Measurements from ENCODE around the gene SNCAIP. TPM values are rescaled to one million over a fixed set of nuclear protein-coding genes. Genes with fewer than 3 reads are reported as not detected.

Gene SNCAIP
- total RNA-seq, 3 donors from 2014 or later = 1.2 to 4.7 (median 2.7) TPM

DNA sequence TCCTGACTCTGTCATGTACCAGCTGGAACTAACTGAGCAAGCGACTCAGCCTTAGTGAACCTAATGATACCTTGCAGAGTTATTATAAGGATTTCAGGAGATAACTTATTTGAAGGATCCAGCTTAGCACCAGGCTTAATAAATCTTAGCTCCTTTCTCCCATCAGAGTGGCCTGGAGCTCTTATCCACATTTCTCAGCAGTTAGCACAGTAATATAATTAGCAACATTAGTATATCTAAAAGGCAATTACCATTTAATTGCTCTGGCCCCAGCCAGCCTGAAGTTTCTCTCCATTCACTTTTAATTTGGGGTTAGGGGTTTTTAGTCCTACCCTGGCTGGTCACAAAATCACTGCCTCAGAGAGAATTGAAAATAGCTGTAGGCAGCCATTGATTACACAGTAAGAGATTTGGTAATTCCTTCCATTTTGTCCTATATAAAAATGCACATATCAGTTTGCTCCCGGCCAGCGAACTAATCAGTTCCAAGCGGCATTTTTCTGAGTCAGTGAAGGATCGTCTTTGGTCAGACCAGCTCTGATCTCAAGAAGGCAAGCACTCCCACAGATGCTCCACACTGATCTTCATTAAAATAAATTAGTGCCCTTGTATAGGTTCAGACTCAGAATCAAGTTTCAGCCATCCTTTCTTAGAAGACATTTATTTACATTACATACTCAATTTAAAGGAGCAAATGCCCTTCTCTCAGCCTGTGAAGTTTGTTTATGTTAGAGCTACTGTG lies 56.6 kb downstream of the SNCAIP start:
- TF ChIP-seq CTCF (IDR thresholded peaks at IDR 0.05) = no peak
- intact Hi-C loops (cut with DNase I, micrococcal nuclease) = no loop called here
- no peaks in the 10 kb centered on the region for H3K9me3 ChIP-seq
- DNase-seq (no peak), ATAC-seq (no peak)
- no peak overlapping the region for H3K4me3 ChIP-seq
- H3K36me3 ChIP-seq (ENCODE audit: low read depth) = no peaks in the 10 kb centered on the region
- H3K4me1 ChIP-seq (ENCODE audit: low read depth) = no peaks in the 10 kb centered on the region

DNA sequence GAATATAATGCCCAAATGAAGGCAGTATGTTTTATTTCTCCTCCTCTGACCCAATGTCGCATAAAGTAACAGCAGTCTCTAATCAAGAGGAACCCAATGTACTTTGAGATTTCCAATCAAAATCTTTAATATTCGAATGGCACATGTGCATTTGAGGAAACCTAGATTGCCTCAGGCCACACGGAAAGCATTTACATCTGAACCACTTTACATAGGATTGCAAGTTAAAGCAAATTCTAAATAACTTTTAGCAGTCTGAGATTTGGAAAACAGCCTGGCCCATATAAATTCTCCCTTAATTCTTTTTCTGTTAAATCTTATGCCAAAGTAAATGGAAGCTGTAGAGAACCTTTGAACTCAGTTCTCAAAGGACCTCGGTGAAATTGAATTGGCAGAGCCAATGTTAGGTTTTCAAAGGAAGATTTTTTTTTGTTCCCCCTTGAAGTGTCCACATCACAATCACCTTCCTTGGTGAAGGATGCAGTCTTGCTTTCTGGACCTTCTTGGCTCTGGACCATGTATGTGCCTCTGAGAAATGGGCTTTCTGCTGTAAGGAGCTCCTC lies 57.3 kb downstream of the SNCAIP start:
- no peaks in the 10 kb centered on the region for H3K9me3 ChIP-seq
- H3K36me3 ChIP-seq (ENCODE audit: low read depth) = no peaks in the 10 kb centered on the region
- no peaks in the 10 kb centered on the region for H3K4me1 ChIP-seq (ENCODE audit: low read depth)
- intact Hi-C loops (cut with DNase I, micrococcal nuclease) = no loop called here
- no peak for TF ChIP-seq CTCF (IDR thresholded peaks at IDR 0.05)
- no peak overlapping the region for H3K4me3 ChIP-seq
- DNase-seq = no peak
- no peak for ATAC-seq

GRCh38 chr5:122371511-122372151 lies 59.6 kb downstream of the SNCAIP start:
- no peaks in the 10 kb centered on the region for H3K36me3 ChIP-seq (ENCODE audit: low read depth)
- H3K4me3 ChIP-seq = no peak overlapping the region
- no peak for DNase-seq
- TF ChIP-seq CTCF (IDR thresholded peaks at IDR 0.05) = no peak
- intact Hi-C loops (cut with DNase I, micrococcal nuclease) = no loop called here
- H3K4me1 ChIP-seq (ENCODE audit: low read depth) = no peaks in the 10 kb centered on the region
- H3K9me3 ChIP-seq = no peaks in the 10 kb centered on the region
- ATAC-seq = no peak

DNA sequence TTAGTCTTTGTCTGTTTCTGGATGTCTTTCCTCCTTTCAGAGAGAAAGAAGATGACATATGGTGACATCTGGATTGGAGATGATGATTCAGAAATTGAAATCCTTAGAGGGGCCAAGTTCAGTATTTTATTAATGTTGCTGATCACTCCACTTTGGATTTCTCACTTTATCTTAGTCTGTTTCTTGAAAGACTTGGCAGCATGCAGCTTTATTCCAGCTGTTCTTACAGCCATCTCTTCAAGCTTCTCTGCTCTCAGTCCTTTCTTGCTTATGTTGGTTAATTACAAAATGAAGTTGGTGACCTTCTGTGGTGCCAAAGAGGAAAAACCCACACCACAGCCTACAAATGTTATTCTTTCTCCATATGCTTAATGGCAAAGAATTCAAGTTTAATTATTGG lies 62.1 kb downstream of the SNCAIP start:
- Histone ChIP-seq H3K4me1 (ENCODE audit: low read depth) (no peaks in the 10 kb centered on the region), H3K36me3 (ENCODE audit: low read depth) (no peaks in the 10 kb centered on the region), H3K4me3 (no peak overlapping the region), H3K9me3 (no peaks in the 10 kb centered on the region)
- no peak for TF ChIP-seq CTCF (IDR thresholded peaks at IDR 0.05)
- no peak for DNase-seq
- intact Hi-C loops (cut with DNase I, micrococcal nuclease) = no loop called here
- no peak for ATAC-seq

DNA sequence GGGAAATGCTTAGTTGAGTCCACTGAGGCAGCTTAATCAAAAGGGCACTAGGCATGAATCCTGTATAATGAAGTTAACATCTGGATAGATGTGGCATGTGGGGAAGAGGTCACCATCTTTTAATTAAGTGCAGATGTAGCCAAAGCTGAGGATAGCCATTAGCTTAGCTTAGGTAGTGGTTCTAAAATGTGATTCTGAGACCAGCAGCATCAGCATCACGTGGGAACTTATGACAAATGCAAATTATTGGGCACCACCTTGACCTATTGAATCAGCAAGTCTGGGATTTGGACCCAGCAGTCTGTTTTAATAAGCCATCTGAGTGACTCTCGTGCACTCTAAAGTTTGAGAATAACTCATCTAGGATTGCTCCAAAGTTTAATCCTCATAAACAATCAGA lies 63.8 kb downstream of the SNCAIP start:
- Histone ChIP-seq H3K4me1 (ENCODE audit: low read depth) (no peaks in the 10 kb centered on the region), H3K9me3 (no peaks in the 10 kb centered on the region), H3K4me3 (no peak overlapping the region), H3K36me3 (ENCODE audit: low read depth) (no peaks in the 10 kb centered on the region)
- ATAC-seq = no peak
- intact Hi-C loops (cut with DNase I, micrococcal nuclease) = no loop called here
- no peak for DNase-seq
- no peak for TF ChIP-seq CTCF (IDR thresholded peaks at IDR 0.05)

Measured in mucosa of descending colon (tissue), 3 donors.